T-helper 1 cell treated with Interleukin-12 subunit alpha and Interleukin-12 subunit beta and Interleukin-4 antibody, amounts not matched to agents 30 ng/mL and 1 ng/mL, for 36 hours (primary cell): ENCODE data around the gene PIGT. TPM values are rescaled to one million over a fixed set of nuclear protein-coding genes. Genes with fewer than 3 reads are reported as not detected.

Source experiments
- intact Hi-C: fragments of 100-400 bp; cut with micrococcal nuclease; formaldehyde crosslinking; loops from one replicate; pipeline ENCODE4 v1.15.1; 2024
- total RNA-seq: library from RNA; stranded (reverse); gene quantifications from 2 replicates; pipeline ENCODE4 v1.2.3, GENCODE V29; 2022

The PIGT gene
- total RNA-seq, 1 donor from 2014 or later, result 85.2 TPM

GRCh38 chr20:45426320-45427016 is 10.5 kb downstream of the PIGT start:
- intact Hi-C loops, result no loop called here

GRCh38 chr20:45427236-45428149 is 11.6 kb downstream of the PIGT start:
- intact Hi-C loops, result no loop called here

DNA sequence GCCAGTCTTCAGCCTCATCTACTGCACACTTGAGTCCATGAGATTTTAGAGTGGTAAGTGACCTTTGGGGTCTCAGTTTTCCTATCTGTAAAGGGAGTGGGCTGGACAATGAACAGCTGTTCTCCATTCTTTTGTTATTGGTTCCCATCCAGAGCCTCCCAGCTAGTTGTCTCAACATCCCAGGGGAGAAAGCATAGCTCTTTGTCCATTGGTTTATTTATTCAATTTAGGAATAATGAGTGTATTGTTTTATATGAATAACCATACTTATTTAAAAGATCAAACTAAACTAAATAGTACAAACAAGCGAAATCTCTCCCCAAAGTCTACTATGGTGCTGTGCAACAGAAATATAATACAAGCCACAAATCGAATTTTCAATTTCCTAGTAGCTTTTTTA is 13.7 kb downstream of the PIGT start:
- intact Hi-C loops, result no loop called here

DNA sequence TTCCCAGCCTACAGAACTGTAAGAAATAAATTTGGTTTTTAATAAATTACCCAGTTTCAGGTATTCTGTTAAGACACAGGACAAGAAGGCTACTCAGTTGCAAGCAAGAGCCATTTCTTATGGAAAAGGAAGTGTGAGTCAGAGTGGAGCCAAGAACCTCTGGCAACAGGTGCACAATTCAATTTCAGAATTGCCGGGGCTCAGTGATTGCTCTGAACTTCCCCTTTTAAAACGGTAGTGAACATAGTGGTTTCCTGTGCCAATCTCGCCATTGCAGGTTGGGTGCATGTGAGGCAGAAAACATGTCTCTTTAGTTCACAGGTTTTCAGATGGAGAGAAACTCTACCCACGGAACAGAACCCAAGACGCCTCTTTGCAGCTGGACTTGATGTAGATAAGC is 16.4 kb downstream of the PIGT start:
- intact Hi-C loops, result no loop called here

DNA sequence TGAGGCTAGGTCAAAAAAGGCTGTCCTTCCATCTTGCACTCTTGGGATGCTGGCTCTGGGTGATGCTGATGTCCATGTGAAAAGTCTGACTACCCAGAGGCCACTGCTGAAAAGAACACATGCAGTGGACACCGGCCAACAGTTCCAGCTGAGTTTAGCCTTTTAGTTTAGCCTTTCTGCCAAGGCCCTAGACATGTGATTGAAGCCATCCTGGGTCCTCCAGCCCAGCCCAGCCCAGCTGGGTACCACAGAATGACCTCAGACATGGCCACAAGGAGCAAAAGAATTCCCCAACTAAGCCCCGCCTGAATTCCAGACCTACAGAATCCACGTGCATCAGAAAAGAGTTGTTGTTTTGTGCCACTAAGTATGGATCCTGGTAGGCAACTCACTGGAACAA is 17.4 kb downstream of the PIGT start:
- intact Hi-C loops, result no loop called here

DNA sequence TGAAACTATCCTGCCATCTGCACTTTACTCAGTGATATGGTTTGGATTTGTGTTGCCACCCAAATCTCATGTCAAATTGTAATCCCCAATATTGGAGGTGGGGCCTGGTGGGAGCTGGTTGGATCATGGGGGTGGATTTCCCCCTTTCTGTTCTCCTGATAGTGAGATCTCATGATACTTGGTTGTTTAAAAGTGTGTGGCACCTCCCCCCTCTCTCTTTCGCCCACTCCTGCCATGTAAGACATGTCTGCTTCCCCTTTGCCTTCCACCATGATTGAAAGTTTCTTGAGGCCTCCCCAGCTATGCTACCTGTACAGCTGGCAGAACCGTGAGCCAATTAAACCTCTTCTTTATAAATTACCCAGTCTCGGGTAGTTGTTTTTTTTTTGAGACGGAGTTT is 18.0 kb downstream of the PIGT start:
- intact Hi-C loops, result no loop called here

GRCh38 chr20:45436732-45437485 is 21.0 kb downstream of the PIGT start:
- intact Hi-C loops, result loop anchor here (1.0 to 2.0 kb wide), 6 partner anchors 14 to 118 kb away; partner anchors contain the start of genes PIGT and SYS1

DNA sequence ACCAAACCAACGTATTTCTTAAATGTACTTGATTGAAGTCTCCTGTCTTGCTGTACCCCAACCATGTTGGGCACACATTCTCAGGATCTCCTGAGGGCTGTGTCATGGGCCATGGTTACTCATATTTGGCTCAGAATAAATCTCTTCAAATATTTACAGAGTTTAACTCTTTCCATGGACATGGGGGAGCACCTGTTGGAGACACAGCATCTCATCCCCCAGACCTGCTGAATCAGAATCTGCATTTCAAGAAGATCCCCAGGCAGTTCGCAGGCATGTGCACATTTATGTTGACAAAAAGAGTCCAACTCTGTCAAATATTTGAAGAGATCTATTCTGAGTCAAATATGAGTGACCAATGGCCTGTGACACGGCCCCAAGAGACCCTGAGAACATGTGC is 24.5 kb downstream of the PIGT start:
- intact Hi-C loops, result no loop called here

- intact Hi-C loops, result no loop called here
These were observed 25.1 kb downstream of the PIGT start for GRCh38 chr20:45440891-45441685.

DNA sequence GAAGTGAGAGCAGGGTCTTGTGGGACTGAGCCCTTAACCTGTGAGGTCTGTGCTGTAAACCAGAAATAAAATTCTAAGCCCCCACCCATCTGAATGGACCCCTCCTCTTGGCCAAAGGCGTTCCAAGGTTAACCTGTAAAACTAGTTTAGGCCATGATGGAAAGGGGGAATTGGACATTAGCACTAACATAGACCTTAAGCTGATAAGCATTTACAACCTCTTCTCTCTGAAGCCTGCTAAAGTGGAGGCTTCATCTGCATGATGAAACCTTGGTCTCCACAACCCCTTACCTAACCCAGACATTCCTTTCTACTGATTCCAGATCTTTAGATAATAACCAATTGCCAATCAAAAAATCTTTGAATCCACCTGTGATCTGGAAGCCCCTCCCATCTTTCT is 25.8 kb downstream of the PIGT start:
- intact Hi-C loops, result no loop called here

GRCh38 chr20:45444050-45444449 is 28.1 kb downstream of the PIGT start:
- intact Hi-C loops, result no loop called here

- intact Hi-C loops, result no loop called here
These were observed 30.0 kb downstream of the PIGT start for GRCh38 chr20:45445805-45446562.

GRCh38 chr20:45448270-45448669 is 32.3 kb downstream of the PIGT start:
- intact Hi-C loops, result no loop called here

DNA sequence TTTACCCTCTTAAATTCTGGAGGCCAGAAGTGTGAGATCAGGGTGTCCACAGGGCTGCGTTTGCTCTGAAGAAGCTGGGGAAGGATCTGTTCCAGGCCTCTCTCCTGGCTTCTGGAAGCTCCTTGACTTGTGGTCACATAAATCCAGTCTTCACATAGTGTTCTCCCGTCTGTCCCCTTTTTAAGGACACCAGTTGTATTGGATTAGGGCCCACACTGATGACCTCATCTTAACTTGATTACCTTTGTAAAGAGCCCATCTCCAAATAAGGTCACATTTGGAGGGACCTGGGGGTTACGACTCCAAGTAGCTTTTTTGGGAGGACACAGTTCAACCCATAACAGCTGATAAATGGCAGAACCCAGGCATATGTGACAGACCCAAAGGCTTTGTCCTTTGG is 33.6 kb downstream of the PIGT start:
- intact Hi-C loops, result no loop called here

DNA sequence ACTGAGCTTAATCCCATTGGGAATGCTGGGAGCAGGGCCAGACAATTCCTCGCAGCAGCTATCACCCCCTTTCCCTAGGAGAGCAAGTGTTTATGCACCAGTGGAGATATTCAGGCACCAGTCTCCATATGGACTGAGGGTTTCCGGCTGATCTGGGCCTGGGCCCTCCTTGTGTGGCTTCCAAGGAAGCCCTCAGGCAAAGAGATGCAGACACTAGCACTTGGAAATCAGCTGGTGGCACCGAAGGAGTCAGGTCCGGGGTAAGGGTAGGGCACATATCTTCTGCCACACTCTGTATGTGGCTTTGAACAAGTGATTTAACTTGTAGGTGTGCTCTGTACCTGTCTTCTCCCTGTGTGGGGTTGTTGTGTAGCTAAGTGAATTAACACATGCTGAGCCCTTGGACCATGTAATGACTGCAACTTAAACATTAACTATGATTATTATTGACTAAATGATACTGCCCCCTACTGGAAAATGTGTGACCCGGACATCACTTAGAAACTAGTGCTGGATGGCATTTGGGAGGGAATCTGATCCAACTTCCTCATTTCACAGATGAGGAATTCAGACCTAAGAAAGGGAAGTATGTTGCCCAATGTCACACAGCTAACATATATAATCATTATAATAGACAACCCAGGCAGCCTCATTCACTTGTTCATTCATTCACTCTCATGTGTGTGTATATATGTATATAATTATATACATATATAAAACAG is 34.3 kb downstream of the PIGT start:
- intact Hi-C loops, result loop anchor here (1.0 to 2.0 kb wide), 4 partner anchors 13 to 131 kb away; partner anchors contain the start of gene SYS1

GRCh38 chr20:45452238-45452637 is 36.3 kb downstream of the PIGT start:
- intact Hi-C loops, result no loop called here

- intact Hi-C loops, result no loop called here
These were observed 37.1 kb downstream of the PIGT start for GRCh38 chr20:45452772-45453691.

- intact Hi-C loops, result loop anchor here (1.0 kb wide), 1 partner anchor 315 kb away; no protein-coding TSS in a partner anchor
These were observed 40.7 kb downstream of the PIGT start for GRCh38 chr20:45456632-45457031.
